ENCODE measurements around the gene PDZK1IP1.

PDZK1IP1 gene

GRCh38 chr1:47212636-47213229 lies 22.9 kb upstream of the PDZK1IP1 start:
- no peak overlapping the region for H3K27ac ChIP-seq
- no peak for TF ChIP-seq CTCF (conservative IDR thresholded peaks at IDR 0.05)
- TF ChIP-seq ZFX (IDR thresholded peaks at IDR 0.05), result no peak

GRCh38 chr1:47211796-47212269 lies 22.0 kb upstream of the PDZK1IP1 start:
- TF ChIP-seq ZFX (IDR thresholded peaks at IDR 0.05), result no peak
- no peak for TF ChIP-seq CTCF (conservative IDR thresholded peaks at IDR 0.05)
- no peak overlapping the region for H3K27ac ChIP-seq

GRCh38 chr1:47210666-47211065 lies 20.8 kb upstream of the PDZK1IP1 start:
- no peak overlapping the region for H3K27ac ChIP-seq
- TF ChIP-seq ZFX (IDR thresholded peaks at IDR 0.05), result no peak
- TF ChIP-seq CTCF (conservative IDR thresholded peaks at IDR 0.05), result no peak

- no peak overlapping the region for H3K27ac ChIP-seq
- TF ChIP-seq ZFX (IDR thresholded peaks at IDR 0.05), result no peak
- TF ChIP-seq CTCF (conservative IDR thresholded peaks at IDR 0.05), result no peak
Observed at GRCh38 chr1:47209725-47210325, 20.0 kb upstream of the PDZK1IP1 start.

- H3K27ac ChIP-seq, result no peak overlapping the region
- TF ChIP-seq CTCF (conservative IDR thresholded peaks at IDR 0.05), result no peak
- no peak for TF ChIP-seq ZFX (IDR thresholded peaks at IDR 0.05)
Observed at GRCh38 chr1:47209091-47209490, 19.3 kb upstream of the PDZK1IP1 start.

- TF ChIP-seq ZFX (IDR thresholded peaks at IDR 0.05) (no peak), CTCF (conservative IDR thresholded peaks at IDR 0.05) (no peak)
- H3K27ac ChIP-seq, result no peak overlapping the region
Observed at GRCh38 chr1:47208374-47208850, 18.6 kb upstream of the PDZK1IP1 start.

GRCh38 chr1:47207803-47208373 lies 18.1 kb upstream of the PDZK1IP1 start:
- TF ChIP-seq ZFX (IDR thresholded peaks at IDR 0.05) (no peak), CTCF (conservative IDR thresholded peaks at IDR 0.05) (no peak)
- no peak overlapping the region for H3K27ac ChIP-seq

Measured in C4-2B (cell line).